Thyroid gland (tissue), 4 donors: Measurements from ENCODE around the gene TAB2. TPM values are rescaled to one million over a fixed set of nuclear protein-coding genes. Genes with fewer than 3 reads are reported as not detected.

Source experiments
- DNase-seq, 2 donors: peaks; one replicate each; pipeline ENCODE4 v3.0.0-alpha.2; 2019
- H3K27ac ChIP-seq, 3 donors: fragments of 200-600 bp; sonication (generic); 1 replicate in 2 of 3; 2 replicates in 1 of 3; pipeline ENCODE4 v1.5.1; 2016 to 2019; ENCODE audit warnings: mild to moderate bottlenecking in 1 of 3, moderate library complexity in 1 of 3
- H3K27me3 ChIP-seq: fragments of 200-600 bp; sonication (generic); one replicate; pipeline ENCODE4 v1.5.1; 2019
- H3K36me3 ChIP-seq, 2 donors: fragments of 200-600 bp; sonication (generic); one replicate each; pipeline ENCODE4 v1.5.1; 2016 to 2019
- H3K4me1 ChIP-seq, 2 donors: fragments of 200-600 bp; sonication (generic); one replicate each; pipeline ENCODE4 v1.5.1; 2017 to 2019
- H3K4me3 ChIP-seq, 3 donors: fragments of 200-600 bp; sonication (generic); replicated peaks in 1 of 3; 1 replicate in 2 of 3; 2 replicates in 1 of 3; pipeline ENCODE4 v1.5.1; 2016; ENCODE audit warnings: mild to moderate bottlenecking in 1 of 3
- H3K9me3 ChIP-seq: fragments of 200-600 bp; sonication (generic); one replicate; pipeline ENCODE4 v1.5.1; 2017
- CTCF ChIP-seq, 6 experiments: fragments of 200-600 bp in 3 of 6; fragments of 450-650 bp in 3 of 6; sonication (generic) in 3 of 6; IDR thresholded peaks; one replicate each; pipeline ENCODE4 v1.5.1; 2016 to 2019; ENCODE audit warnings: antibody characterized with exemption in 6 of 6, mild to moderate bottlenecking in 2 of 6, inconsistent platforms in 1 of 6, moderate library complexity in 1 of 6
- POLR2A ChIP-seq, 2 donors: fragments of 450-650 bp; IDR thresholded peaks; one replicate each; pipeline ENCODE4 v1.6.1; 2017; ENCODE audit warnings: antibody characterized with exemption in 2 of 2, mild to moderate bottlenecking in 2 of 2, moderate library complexity in 1 of 2
- WGBS, 2 donors: methylation state at CpG; one replicate each; pipeline ENCODE4 v1.1.5; 2017; 5-methylcytosine and 5-hydroxymethylcytosine counted together
- intact Hi-C: fragments of 100-400 bp; cut with DNase I; formaldehyde crosslinking; loops from one replicate; pipeline ENCODE4 v1.15.1; 2023
- total RNA-seq, 4 donors: library from RNA; depleted of rRNA; stranded (reverse); fragments of >200 nt; gene quantifications; one replicate each; pipeline ENCODE4 v1.2.3, GENCODE V29; 2016

TAB2 gene
- total RNA-seq, 4 donors from 2014 or later: 58.5 to 74.3 (median 64.7) TPM

GRCh38 chr6:149356081-149356750, 38.7 kb downstream of the TAB2 start:
- intact Hi-C loops: no loop called here
- H3K27ac ChIP-seq: no peak overlapping the region
- no peak for TF ChIP-seq CTCF (IDR thresholded peaks at IDR 0.05)
- TF ChIP-seq POLR2A (IDR thresholded peaks at IDR 0.05): no peak
- DNase-seq: no peak
- 92 to 93% methylated on average over 6 of the region's 6 CpGs for WGBS, 2 donors
- no peaks in the 10 kb centered on the region for H3K4me1 ChIP-seq
- H3K27me3 ChIP-seq: no peaks in the 10 kb centered on the region
- H3K36me3 ChIP-seq: no peaks in the 10 kb centered on the region
- no peaks in the 10 kb centered on the region for H3K9me3 ChIP-seq
- no peak overlapping the region for H3K4me3 ChIP-seq

GRCh38 chr6:149357726-149358538, 40.4 kb downstream of the TAB2 start:
- Histone ChIP-seq H3K4me1 (peaks cover 0 to 2% of the 10 kb centered on the region in 2 donors), H3K36me3 (no peaks in the 10 kb centered on the region), H3K4me3 (no peak overlapping the region), H3K27me3 (no peaks in the 10 kb centered on the region), H3K9me3 (no peaks in the 10 kb centered on the region), H3K27ac (no peak overlapping the region)
- no peak for TF ChIP-seq CTCF (IDR thresholded peaks at IDR 0.05)
- no peak for TF ChIP-seq POLR2A (IDR thresholded peaks at IDR 0.05)
- intact Hi-C loops: no loop called here
- DNase-seq: no peak
- 94 to 97% methylated on average over 17 of the region's 17 CpGs for WGBS, 2 donors

GRCh38 chr6:149359440-149359839, 41.9 kb downstream of the TAB2 start:
- intact Hi-C loops: no loop called here
- no peaks in the 10 kb centered on the region for H3K36me3 ChIP-seq
- TF ChIP-seq CTCF (IDR thresholded peaks at IDR 0.05) (no peak), POLR2A (IDR thresholded peaks at IDR 0.05) (no peak)

GRCh38 chr6:149360536-149360935, 43.0 kb downstream of the TAB2 start:
- no peak overlapping the region for H3K4me3 ChIP-seq
- no peaks in the 10 kb centered on the region for H3K27me3 ChIP-seq
- no peak for DNase-seq
- WGBS, 2 donors: 98% methylated on average over 3 of the region's 3 CpGs
- H3K27ac ChIP-seq: no peak overlapping the region
- no peaks in the 10 kb centered on the region for H3K36me3 ChIP-seq
- intact Hi-C loops: no loop called here
- TF ChIP-seq CTCF (IDR thresholded peaks at IDR 0.05): no peak
- no peak for TF ChIP-seq POLR2A (IDR thresholded peaks at IDR 0.05)
- no peaks in the 10 kb centered on the region for H3K9me3 ChIP-seq
- H3K4me1 ChIP-seq: peaks cover 0 to 6% of the 10 kb centered on the region in 2 donors

More at GRCh38 chr6:149359440-149359839, 41.9 kb downstream of the TAB2 start:
- Histone ChIP-seq H3K9me3 (no peaks in the 10 kb centered on the region), H3K27ac (no peak overlapping the region), H3K27me3 (no peaks in the 10 kb centered on the region), H3K4me3 (no peak overlapping the region), H3K4me1 (peaks cover 0 to 6% of the 10 kb centered on the region in 2 donors)
- no peak for DNase-seq

- intact Hi-C loops: no loop called here
- 98 to 99% methylated on average over 5 of the region's 5 CpGs for WGBS, 2 donors
- H3K4me3 ChIP-seq: no peak overlapping the region
- H3K9me3 ChIP-seq: no peaks in the 10 kb centered on the region
- no peak for DNase-seq
- no peaks in the 10 kb centered on the region for H3K27me3 ChIP-seq
- no peak for TF ChIP-seq POLR2A (IDR thresholded peaks at IDR 0.05)
- TF ChIP-seq CTCF (IDR thresholded peaks at IDR 0.05): no peak
- H3K4me1 ChIP-seq: peaks cover 0 to 13% of the 10 kb centered on the region in 2 donors
- H3K36me3 ChIP-seq: no peaks in the 10 kb centered on the region
- H3K27ac ChIP-seq: no peak overlapping the region
Observed at GRCh38 chr6:149362289-149362688, 44.8 kb downstream of the TAB2 start.
